ENCODE measurements around the gene FAM168B.

The FAM168B gene

GRCh38 chr2:131044075-131044756, 49.0 kb downstream of the FAM168B start:
- Histone ChIP-seq H3K9me3 (ENCODE audit: low read length) (no peaks in the 10 kb centered on the region), H3K27ac (ENCODE audit: low read depth, low read length, poor library complexity, severe bottlenecking) (no peak overlapping the region), H4K20me1 (ENCODE audit: insufficient read depth, low read length) (no peaks in the 10 kb centered on the region), H3K4me2 (ENCODE audit: low read length) (no peak overlapping the region), H3K9me2 (ENCODE audit: low read depth, low read length) (no peaks in the 10 kb centered on the region), H3K79me2 (ENCODE audit: insufficient read depth, low read length) (no peaks in the 10 kb centered on the region), H3F3A (ENCODE audit: insufficient read depth, low read length) (no peaks in the 10 kb centered on the region), H3K9ac (ENCODE audit: low read length) (no peak overlapping the region), H3K27me3 (ENCODE audit: insufficient read depth, low read length) (no peaks in the 10 kb centered on the region), H3K4me3 (ENCODE audit: low read depth, low read length, poor library complexity, severe bottlenecking) (no peak overlapping the region), H3K36me3 (ENCODE audit: insufficient read depth, low read length) (peaks cover 25% of the 10 kb centered on the region), H2AFZ (ENCODE audit: low read length) (no peak overlapping the region), H3K4me1 (ENCODE audit: insufficient read depth, low read length, severe bottlenecking) (peaks cover 2% of the 10 kb centered on the region)
- no peak for TF ChIP-seq EZH2 (IDR thresholded peaks at IDR 0.05; ENCODE audit: borderline replicate concordance, low read length)
- TF ChIP-seq, protein P1, sequence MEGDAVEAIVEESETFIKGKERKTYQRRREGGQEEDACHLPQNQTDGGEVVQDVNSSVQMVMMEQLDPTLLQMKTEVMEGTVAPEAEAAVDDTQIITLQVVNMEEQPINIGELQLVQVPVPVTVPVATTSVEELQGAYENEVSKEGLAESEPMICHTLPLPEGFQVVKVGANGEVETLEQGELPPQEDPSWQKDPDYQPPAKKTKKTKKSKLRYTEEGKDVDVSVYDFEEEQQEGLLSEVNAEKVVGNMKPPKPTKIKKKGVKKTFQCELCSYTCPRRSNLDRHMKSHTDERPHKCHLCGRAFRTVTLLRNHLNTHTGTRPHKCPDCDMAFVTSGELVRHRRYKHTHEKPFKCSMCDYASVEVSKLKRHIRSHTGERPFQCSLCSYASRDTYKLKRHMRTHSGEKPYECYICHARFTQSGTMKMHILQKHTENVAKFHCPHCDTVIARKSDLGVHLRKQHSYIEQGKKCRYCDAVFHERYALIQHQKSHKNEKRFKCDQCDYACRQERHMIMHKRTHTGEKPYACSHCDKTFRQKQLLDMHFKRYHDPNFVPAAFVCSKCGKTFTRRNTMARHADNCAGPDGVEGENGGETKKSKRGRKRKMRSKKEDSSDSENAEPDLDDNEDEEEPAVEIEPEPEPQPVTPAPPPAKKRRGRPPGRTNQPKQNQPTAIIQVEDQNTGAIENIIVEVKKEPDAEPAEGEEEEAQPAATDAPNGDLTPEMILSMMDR (IDR thresholded peaks at IDR 0.05; ENCODE audit: low read length): no peak

GRCh38 chr2:131043199-131044074, 49.8 kb downstream of the FAM168B start:
- Histone ChIP-seq H3K4me3 (ENCODE audit: low read depth, low read length, poor library complexity, severe bottlenecking) (no peak overlapping the region), H3K4me2 (ENCODE audit: low read length) (no peak overlapping the region), H3K27ac (ENCODE audit: low read depth, low read length, poor library complexity, severe bottlenecking) (no peak overlapping the region), H3K79me2 (ENCODE audit: insufficient read depth, low read length) (no peaks in the 10 kb centered on the region), H3K9me2 (ENCODE audit: low read depth, low read length) (no peaks in the 10 kb centered on the region), H2AFZ (ENCODE audit: low read length) (no peak overlapping the region), H3K27me3 (ENCODE audit: insufficient read depth, low read length) (no peaks in the 10 kb centered on the region), H3K4me1 (ENCODE audit: insufficient read depth, low read length, severe bottlenecking) (no peaks in the 10 kb centered on the region), H3K9me3 (ENCODE audit: low read length) (no peaks in the 10 kb centered on the region), H3K9ac (ENCODE audit: low read length) (no peak overlapping the region), H3K36me3 (ENCODE audit: insufficient read depth, low read length) (peaks cover 17% of the 10 kb centered on the region), H3F3A (ENCODE audit: insufficient read depth, low read length) (no peaks in the 10 kb centered on the region), H4K20me1 (ENCODE audit: insufficient read depth, low read length) (no peaks in the 10 kb centered on the region)
- TF ChIP-seq, protein P1 (IDR thresholded peaks at IDR 0.05; ENCODE audit: low read length): no peak
- TF ChIP-seq EZH2 (IDR thresholded peaks at IDR 0.05; ENCODE audit: borderline replicate concordance, low read length): no peak

- H3K4me1 ChIP-seq (ENCODE audit: insufficient read depth, low read length, severe bottlenecking): no peaks in the 10 kb centered on the region
- H3K9me3 ChIP-seq (ENCODE audit: low read length): no peaks in the 10 kb centered on the region
- H3K4me2 ChIP-seq (ENCODE audit: low read length): no peak overlapping the region
- no peaks in the 10 kb centered on the region for H3K9me2 ChIP-seq (ENCODE audit: low read depth, low read length)
- no peak overlapping the region for H3K4me3 ChIP-seq (ENCODE audit: low read depth, low read length, poor library complexity, severe bottlenecking)
- no peaks in the 10 kb centered on the region for H3F3A ChIP-seq (ENCODE audit: insufficient read depth, low read length)
- no peaks in the 10 kb centered on the region for H3K27me3 ChIP-seq (ENCODE audit: insufficient read depth, low read length)
- H3K79me2 ChIP-seq (ENCODE audit: insufficient read depth, low read length): no peaks in the 10 kb centered on the region
- no peaks in the 10 kb centered on the region for H4K20me1 ChIP-seq (ENCODE audit: insufficient read depth, low read length)
- no peak overlapping the region for H3K9ac ChIP-seq (ENCODE audit: low read length)
- H2AFZ ChIP-seq (ENCODE audit: low read length): no peak overlapping the region
- H3K36me3 ChIP-seq (ENCODE audit: insufficient read depth, low read length): peaks cover 6% of the 10 kb centered on the region; the same call in 1 of the 2 replicates
- H3K27ac ChIP-seq (ENCODE audit: low read depth, low read length, poor library complexity, severe bottlenecking): no peak overlapping the region
- no peak for TF ChIP-seq EZH2 (IDR thresholded peaks at IDR 0.05; ENCODE audit: borderline replicate concordance, low read length)
Observed at GRCh38 chr2:131042148-131042775, 51.0 kb downstream of the FAM168B start.
